ENCODE results near the gene ADGB. TPM values are rescaled to one million over a fixed set of nuclear protein-coding genes. Genes with fewer than 3 reads are reported as not detected.

The ADGB gene
- total RNA-seq, 1 experiment from 2014 or later = not detected

DNA sequence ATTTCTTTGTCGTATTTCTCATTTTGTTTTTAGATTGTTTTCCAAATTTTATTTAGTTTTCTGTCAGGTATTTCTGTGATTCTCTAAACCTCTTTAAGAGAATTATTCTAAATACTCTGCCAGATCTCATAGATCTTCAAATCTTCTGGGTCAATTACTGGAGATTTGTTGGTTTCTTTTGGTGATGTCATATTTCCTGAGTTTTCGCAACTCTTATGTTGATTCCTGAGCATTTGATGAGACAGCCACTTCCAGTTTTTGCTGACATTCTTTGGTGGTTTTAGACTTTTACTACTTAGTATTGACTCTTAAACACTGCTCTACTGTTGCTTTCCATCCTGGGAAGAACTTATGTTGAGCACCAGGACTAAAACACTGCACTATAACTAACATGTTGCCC, 21.9 kb downstream of the ADGB start (continued):
- TF ChIP-seq, protein P1, sequence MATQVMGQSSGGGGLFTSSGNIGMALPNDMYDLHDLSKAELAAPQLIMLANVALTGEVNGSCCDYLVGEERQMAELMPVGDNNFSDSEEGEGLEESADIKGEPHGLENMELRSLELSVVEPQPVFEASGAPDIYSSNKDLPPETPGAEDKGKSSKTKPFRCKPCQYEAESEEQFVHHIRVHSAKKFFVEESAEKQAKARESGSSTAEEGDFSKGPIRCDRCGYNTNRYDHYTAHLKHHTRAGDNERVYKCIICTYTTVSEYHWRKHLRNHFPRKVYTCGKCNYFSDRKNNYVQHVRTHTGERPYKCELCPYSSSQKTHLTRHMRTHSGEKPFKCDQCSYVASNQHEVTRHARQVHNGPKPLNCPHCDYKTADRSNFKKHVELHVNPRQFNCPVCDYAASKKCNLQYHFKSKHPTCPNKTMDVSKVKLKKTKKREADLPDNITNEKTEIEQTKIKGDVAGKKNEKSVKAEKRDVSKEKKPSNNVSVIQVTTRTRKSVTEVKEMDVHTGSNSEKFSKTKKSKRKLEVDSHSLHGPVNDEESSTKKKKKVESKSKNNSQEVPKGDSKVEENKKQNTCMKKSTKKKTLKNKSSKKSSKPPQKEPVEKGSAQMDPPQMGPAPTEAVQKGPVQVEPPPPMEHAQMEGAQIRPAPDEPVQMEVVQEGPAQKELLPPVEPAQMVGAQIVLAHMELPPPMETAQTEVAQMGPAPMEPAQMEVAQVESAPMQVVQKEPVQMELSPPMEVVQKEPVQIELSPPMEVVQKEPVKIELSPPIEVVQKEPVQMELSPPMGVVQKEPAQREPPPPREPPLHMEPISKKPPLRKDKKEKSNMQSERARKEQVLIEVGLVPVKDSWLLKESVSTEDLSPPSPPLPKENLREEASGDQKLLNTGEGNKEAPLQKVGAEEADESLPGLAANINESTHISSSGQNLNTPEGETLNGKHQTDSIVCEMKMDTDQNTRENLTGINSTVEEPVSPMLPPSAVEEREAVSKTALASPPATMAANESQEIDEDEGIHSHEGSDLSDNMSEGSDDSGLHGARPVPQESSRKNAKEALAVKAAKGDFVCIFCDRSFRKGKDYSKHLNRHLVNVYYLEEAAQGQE (IDR thresholded peaks at IDR 0.05; ENCODE audit: low read depth) = no peak
- TF ChIP-seq ELF1 (IDR thresholded peaks at IDR 0.05; ENCODE audit: borderline replicate concordance, low read depth) = no peak
- no peak for TF ChIP-seq ZNF274 (IDR thresholded peaks at IDR 0.05; ENCODE audit: low read depth, low read length)

DNA sequence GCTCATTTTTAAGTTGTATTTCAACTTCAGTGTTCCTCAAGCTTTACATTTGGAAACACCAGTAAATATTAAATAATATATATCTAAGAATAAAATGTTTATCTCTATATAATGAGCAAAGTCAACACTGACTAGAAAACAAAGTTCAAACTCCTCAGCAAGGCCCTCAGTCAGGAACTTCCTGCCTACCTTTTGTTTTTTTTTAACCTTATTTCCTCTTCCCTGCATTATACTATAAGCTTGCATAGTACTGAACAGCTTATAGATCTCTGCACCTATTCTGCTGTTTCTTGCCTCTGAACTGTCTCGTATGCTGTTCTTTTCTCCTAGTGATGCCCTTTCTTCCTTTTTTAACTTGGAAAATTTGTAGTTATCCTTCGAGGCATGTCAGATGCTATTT, 29.6 kb downstream of the ADGB start:
- H3K36me3 ChIP-seq (ENCODE audit: control insufficient read depth in 1 of 2, insufficient read depth in 2 of 2, low read length in 2 of 2) = no peaks in the 10 kb centered on the region
- no peak overlapping the region for H3K4me2 ChIP-seq (ENCODE audit: low read length)
- no peak overlapping the region for H3K27ac ChIP-seq (ENCODE audit: low read depth, low read length)
- ChIA-PET CTCF (no interaction called here), RAD21 (ENCODE audit: low non-redundant PET in 1 of 2, low total read pairs in 2 of 2, uncharacterized antibody in 2 of 2, unreplicated experiment in 2 of 2) (no interaction called here), POLR2A (no interaction called here)
- DNase-seq (ENCODE audit: low read depth, low spot score) (no peak), ATAC-seq (no peak)
- H4K20me1 ChIP-seq (ENCODE audit: insufficient read depth) = no peaks in the 10 kb centered on the region
- no peaks in the 10 kb centered on the region for H3K4me1 ChIP-seq (ENCODE audit: control insufficient read depth in 1 of 2, insufficient read depth in 2 of 2, low read length in 2 of 2)
- H3K27me3 ChIP-seq (ENCODE audit: insufficient read depth, low read length) = peaks cover 9% of the 10 kb centered on the region; the same call in 1 of the 2 replicates
- no peak overlapping the region for H2AFZ ChIP-seq (ENCODE audit: low read depth, low read length, poor library complexity, severe bottlenecking)
- no TSS peak for BruUV-seq (replicated peaks)
- intact Hi-C loops (cut with micrococcal nuclease) = no loop called here
- no peaks in the 10 kb centered on the region for H3K9me3 ChIP-seq (ENCODE audit: control insufficient read depth in 1 of 2, insufficient read depth in 1 of 2, low read depth in 1 of 2, low read length in 2 of 2)
- H3K4me3 ChIP-seq (replicated peaks in 1 of 2; ENCODE audit: low read depth in 1 of 2, low read length in 2 of 2) = no peak overlapping the region
- no peak overlapping the region for H3K9ac ChIP-seq (ENCODE audit: low read length)
- H3K9me2 ChIP-seq (ENCODE audit: insufficient read depth) = no peaks in the 10 kb centered on the region
- no peaks in the 10 kb centered on the region for H3K79me2 ChIP-seq (ENCODE audit: insufficient read depth, low read length)
- no peak for TF ChIP-seq EGR1 (IDR thresholded peaks at IDR 0.05; ENCODE audit: low read depth)
- no peak for TF ChIP-seq ELF1 (IDR thresholded peaks at IDR 0.05; ENCODE audit: borderline replicate concordance, low read depth)
- no peak for TF ChIP-seq EZH2 (IDR thresholded peaks at IDR 0.05)
- no peak for TF ChIP-seq YY1 (IDR thresholded peaks at IDR 0.05; ENCODE audit: extremely low read depth, insufficient replicate concordance, low read depth, low read length)
- no peak for TF ChIP-seq SIN3A (IDR thresholded peaks at IDR 0.05; ENCODE audit: low read depth)
- TF ChIP-seq SRF (IDR thresholded peaks at IDR 0.05; ENCODE audit: low read depth) = no peak
- TF ChIP-seq, protein P2, sequence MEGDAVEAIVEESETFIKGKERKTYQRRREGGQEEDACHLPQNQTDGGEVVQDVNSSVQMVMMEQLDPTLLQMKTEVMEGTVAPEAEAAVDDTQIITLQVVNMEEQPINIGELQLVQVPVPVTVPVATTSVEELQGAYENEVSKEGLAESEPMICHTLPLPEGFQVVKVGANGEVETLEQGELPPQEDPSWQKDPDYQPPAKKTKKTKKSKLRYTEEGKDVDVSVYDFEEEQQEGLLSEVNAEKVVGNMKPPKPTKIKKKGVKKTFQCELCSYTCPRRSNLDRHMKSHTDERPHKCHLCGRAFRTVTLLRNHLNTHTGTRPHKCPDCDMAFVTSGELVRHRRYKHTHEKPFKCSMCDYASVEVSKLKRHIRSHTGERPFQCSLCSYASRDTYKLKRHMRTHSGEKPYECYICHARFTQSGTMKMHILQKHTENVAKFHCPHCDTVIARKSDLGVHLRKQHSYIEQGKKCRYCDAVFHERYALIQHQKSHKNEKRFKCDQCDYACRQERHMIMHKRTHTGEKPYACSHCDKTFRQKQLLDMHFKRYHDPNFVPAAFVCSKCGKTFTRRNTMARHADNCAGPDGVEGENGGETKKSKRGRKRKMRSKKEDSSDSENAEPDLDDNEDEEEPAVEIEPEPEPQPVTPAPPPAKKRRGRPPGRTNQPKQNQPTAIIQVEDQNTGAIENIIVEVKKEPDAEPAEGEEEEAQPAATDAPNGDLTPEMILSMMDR (IDR thresholded peaks at IDR 0.05 in 2 of 3, conservative IDR thresholded peaks at IDR 0.05 in 1 of 3; ENCODE audit: borderline replicate concordance in 1 of 3, insufficient read depth in 1 of 3, low read depth in 2 of 3, low read length in 2 of 3) = no peak
- no peak for TF ChIP-seq EZH2phosphoT487 (IDR thresholded peaks at IDR 0.05; ENCODE audit: borderline replicate concordance)
- TF ChIP-seq ZNF274 (IDR thresholded peaks at IDR 0.05; ENCODE audit: low read depth, low read length) = no peak
- no peak for TF ChIP-seq JUND (IDR thresholded peaks at IDR 0.05)
- TF ChIP-seq, protein P1 (IDR thresholded peaks at IDR 0.05; ENCODE audit: low read depth) = no peak
- TF ChIP-seq, protein P3, sequence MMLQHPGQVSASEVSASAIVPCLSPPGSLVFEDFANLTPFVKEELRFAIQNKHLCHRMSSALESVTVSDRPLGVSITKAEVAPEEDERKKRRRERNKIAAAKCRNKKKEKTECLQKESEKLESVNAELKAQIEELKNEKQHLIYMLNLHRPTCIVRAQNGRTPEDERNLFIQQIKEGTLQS (IDR thresholded peaks at IDR 0.05) = no peak
- TF ChIP-seq RAD21 (IDR thresholded peaks at IDR 0.05; ENCODE audit: low read depth) = no peak
- TF ChIP-seq FOSL1 (IDR thresholded peaks at IDR 0.05; ENCODE audit: low read depth) = no peak
- TF ChIP-seq CEBPB (IDR thresholded peaks at IDR 0.05; ENCODE audit: low read depth) = no peak
- TF ChIP-seq ZFX (IDR thresholded peaks at IDR 0.05) = no peak
- no peak for TF ChIP-seq POLR2A (IDR thresholded peaks at IDR 0.05; ENCODE audit: borderline replicate concordance, extremely low read depth, insufficient read depth, insufficient read length)
- no peak for TF ChIP-seq TCF7L2 (IDR thresholded peaks at IDR 0.05; ENCODE audit: borderline replicate concordance, extremely low read depth, insufficient read depth, insufficient read length)

Data from HCT116 (cell line).